Fibroblast of mammary gland (primary cell): ENCODE measurements around the gene SIRPG.

Experiments
- DNase-seq: peaks from one replicate; pipeline ENCODE4 v3.0.0-alpha.2; 2010; ENCODE audit warnings: low read depth
- H3K4me3 ChIP-seq: 2 replicates; pipeline ENCODE4 v1.5.1; 2011; ENCODE audit warnings: low read depth, mild to moderate bottlenecking, low read length, moderate library complexity; ENCODE audit not compliant: control insufficient read depth
- CTCF ChIP-seq: conservative IDR thresholded peaks from 2 replicates; pipeline ENCODE4 v1.5.1; 2011; ENCODE audit warnings: low read depth, low read length, inconsistent platforms; ENCODE audit not compliant: control insufficient read depth, insufficient read depth

The SIRPG gene

GRCh38 chr20:1673424-1673823, 15.8 kb upstream of the SIRPG start:
- DNase-seq = no peak
- no peak for TF ChIP-seq CTCF
- no peak overlapping the region for H3K4me3 ChIP-seq

GRCh38 chr20:1672728-1673127, 15.1 kb upstream of the SIRPG start:
- DNase-seq = no peak
- H3K4me3 ChIP-seq = no peak overlapping the region
- TF ChIP-seq CTCF = no peak

GRCh38 chr20:1671891-1672669, 14.5 kb upstream of the SIRPG start:
- DNase-seq = no peak
- TF ChIP-seq CTCF = no peak
- H3K4me3 ChIP-seq = no peak overlapping the region

GRCh38 chr20:1669304-1669703, 11.7 kb upstream of the SIRPG start:
- H3K4me3 ChIP-seq = no peak overlapping the region
- peak; percentile 16 for DNase-seq
- no peak for TF ChIP-seq CTCF

- H3K4me3 ChIP-seq = no peak overlapping the region
- no peak for TF ChIP-seq CTCF
- DNase-seq = no peak
Measured at GRCh38 chr20:1667502-1668085, 10.0 kb upstream of the SIRPG start.

GRCh38 chr20:1666802-1667201, 9.2 kb upstream of the SIRPG start:
- H3K4me3 ChIP-seq = no peak overlapping the region
- TF ChIP-seq CTCF = no peak
- DNase-seq = no peak

GRCh38 chr20:1665345-1665744, 7.8 kb upstream of the SIRPG start:
- TF ChIP-seq CTCF = no peak
- no peak for DNase-seq
- H3K4me3 ChIP-seq = no peak overlapping the region
